Right lung (tissue), 10 donors: ENCODE results near the gene TPRG1. TPM values are rescaled to one million over a fixed set of nuclear protein-coding genes. Genes with fewer than 3 reads are reported as not detected.
A peak's percentile ranks its signal among the peaks of the same experiment; 100 is the strongest.

Experiments
- DNase-seq, 2 donors: peaks; one replicate each; pipeline ENCODE4 v3.0.0-alpha.2; 2013
- long read RNA-seq, 8 donors: transcript quantifications; one replicate each; lab custom pipeline, GENCODE V29; 2026
- polyA plus RNA-seq, 5 donors: library from polyadenylated mRNA; unstranded; fragments of 120-200 nt; gene quantifications; one replicate each; pipeline versions ENCODE4 v1.2.1 to v1.2.3, GENCODE V29; 2013; ENCODE audit warnings: inconsistent platforms in 1 of 5, low replicate concordance in 1 of 5; ENCODE audit not compliant: insufficient read length in 5 of 5, insufficient read depth in 1 of 5

The TPRG1 gene
- 1 to 10 TPM in 1 of 5 donors, under 1 TPM in 4; 0.66 to 1.6 (median 0.78) TPM for polyA plus RNA-seq
- long read RNA-seq, donor 1: 0 reads
- long read RNA-seq, donor 2: 0 reads
- long read RNA-seq, donor 3: 0 reads
- long read RNA-seq, donor 4: 0 reads
- long read RNA-seq, donor 5: 0 reads
- long read RNA-seq, donor 6: 0 reads
- long read RNA-seq, donor 7: 0 reads
- long read RNA-seq, donor 8: 0 reads

GRCh38 chr3:189171707-189172106 lies at the start of gene TPRG1:
Gene TPRG1 (plus strand): TSS chr3:189171971. CDS start chr3:189207385, 35,414 bp downstream.
- DNase-seq: no peak

GRCh38 chr3:189122110-189122509 lies 49.7 kb upstream of the TPRG1 start:
- DNase-seq: no peak

- DNase-seq: no peak
These were observed 49.1 kb upstream of the TPRG1 start for GRCh38 chr3:189122526-189123205.

GRCh38 chr3:189123595-189124387 lies 48.0 kb upstream of the TPRG1 start:
- no peak for DNase-seq

- DNase-seq: no peak
These were observed 39.5 kb upstream of the TPRG1 start for GRCh38 chr3:189132231-189132671.

- DNase-seq: no peak
These were observed 38.9 kb upstream of the TPRG1 start for GRCh38 chr3:189132839-189133238.

GRCh38 chr3:189133768-189134167 lies 38.0 kb upstream of the TPRG1 start:
- DNase-seq: no peak

- no peak for DNase-seq
These were observed 34.4 kb upstream of the TPRG1 start for GRCh38 chr3:189137416-189137815.

- DNase-seq: peak in 1 of 2 donors; percentile 83
These were observed 32.7 kb upstream of the TPRG1 start for GRCh38 chr3:189138901-189139610.

GRCh38 chr3:189139611-189139940 lies 32.2 kb upstream of the TPRG1 start:
- peak in 1 of 2 donors; percentile 87 for DNase-seq

- no peak for DNase-seq
These were observed 29.2 kb upstream of the TPRG1 start for GRCh38 chr3:189142527-189142926.

GRCh38 chr3:189143321-189143720 lies 28.4 kb upstream of the TPRG1 start:
- no peak for DNase-seq

- DNase-seq: no peak
These were observed 28.0 kb upstream of the TPRG1 start for GRCh38 chr3:189143771-189144170.

GRCh38 chr3:189144645-189145044 lies 27.1 kb upstream of the TPRG1 start:
- DNase-seq: no peak

GRCh38 chr3:189146848-189147247 lies 24.9 kb upstream of the TPRG1 start:
- no peak for DNase-seq

- peak; percentile 33 to 66 for DNase-seq
These were observed 23.7 kb upstream of the TPRG1 start for GRCh38 chr3:189148081-189148507.

GRCh38 chr3:189149203-189149602 lies 22.6 kb upstream of the TPRG1 start:
- DNase-seq: no peak

- DNase-seq: no peak
These were observed 14.4 kb upstream of the TPRG1 start for GRCh38 chr3:189157232-189158007.

- no peak for DNase-seq
These were observed 13.7 kb upstream of the TPRG1 start for GRCh38 chr3:189158034-189158433.

- no peak for DNase-seq
These were observed 11.1 kb upstream of the TPRG1 start for GRCh38 chr3:189160519-189161309.
